GM13977 (cell line): ENCODE results near the gene ZAP70.
"Not testable (repeated sequence)": the region's sequence is repeated elsewhere in the genome, so short reads cannot be mapped to it uniquely, and the experiment has no call there.

Experiments
- DNase-seq: peaks from one replicate; pipeline ENCODE4 v3.0.0; 2012; ENCODE audit warnings: low spot score
- in situ Hi-C: fragments of 300-500 bp; cut with MboI; formaldehyde crosslinking; loops from one replicate; pipeline ENCODE4 v1.12.0; 2022; ENCODE audit warnings: low sequenced_read_pairs, low pct_unique_long_range_greater_than_20kb, mixed read lengths, inconsistent platforms; ENCODE audit not compliant: unreplicated experiment
- TF ChIP-seq, protein P1 (sequence below): IDR thresholded peaks from 2 replicates; pipeline ENCODE4 v1.5.1; 2012; ENCODE audit warnings: mild to moderate bottlenecking, control low read depth; ENCODE audit not compliant: insufficient read depth; ENCODE audit errors: extremely low read depth, missing control alignments

The ZAP70 gene

DNA sequence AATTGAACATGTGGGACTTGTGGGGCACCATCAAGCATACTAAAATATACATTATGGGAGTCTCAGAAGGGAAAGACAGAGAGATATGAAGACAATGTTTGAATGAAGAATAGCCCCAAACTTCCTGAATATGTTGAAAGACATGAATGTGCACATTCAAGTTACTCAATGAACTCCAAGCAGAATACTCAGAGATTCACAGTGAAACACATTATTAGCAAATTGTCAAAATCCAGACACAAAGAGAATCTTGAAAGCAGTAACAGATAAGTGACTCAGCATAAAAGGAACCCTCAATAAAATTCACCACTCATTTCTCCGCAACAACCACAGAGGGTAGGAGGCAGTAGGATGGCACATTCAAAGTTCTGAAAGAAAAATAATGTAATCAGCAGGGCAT lies 35.1 kb upstream of the ZAP70 start:
- in situ Hi-C loops = no loop called here
- TF ChIP-seq, protein P1, sequence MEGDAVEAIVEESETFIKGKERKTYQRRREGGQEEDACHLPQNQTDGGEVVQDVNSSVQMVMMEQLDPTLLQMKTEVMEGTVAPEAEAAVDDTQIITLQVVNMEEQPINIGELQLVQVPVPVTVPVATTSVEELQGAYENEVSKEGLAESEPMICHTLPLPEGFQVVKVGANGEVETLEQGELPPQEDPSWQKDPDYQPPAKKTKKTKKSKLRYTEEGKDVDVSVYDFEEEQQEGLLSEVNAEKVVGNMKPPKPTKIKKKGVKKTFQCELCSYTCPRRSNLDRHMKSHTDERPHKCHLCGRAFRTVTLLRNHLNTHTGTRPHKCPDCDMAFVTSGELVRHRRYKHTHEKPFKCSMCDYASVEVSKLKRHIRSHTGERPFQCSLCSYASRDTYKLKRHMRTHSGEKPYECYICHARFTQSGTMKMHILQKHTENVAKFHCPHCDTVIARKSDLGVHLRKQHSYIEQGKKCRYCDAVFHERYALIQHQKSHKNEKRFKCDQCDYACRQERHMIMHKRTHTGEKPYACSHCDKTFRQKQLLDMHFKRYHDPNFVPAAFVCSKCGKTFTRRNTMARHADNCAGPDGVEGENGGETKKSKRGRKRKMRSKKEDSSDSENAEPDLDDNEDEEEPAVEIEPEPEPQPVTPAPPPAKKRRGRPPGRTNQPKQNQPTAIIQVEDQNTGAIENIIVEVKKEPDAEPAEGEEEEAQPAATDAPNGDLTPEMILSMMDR = no peak
- DNase-seq = no peak

DNA sequence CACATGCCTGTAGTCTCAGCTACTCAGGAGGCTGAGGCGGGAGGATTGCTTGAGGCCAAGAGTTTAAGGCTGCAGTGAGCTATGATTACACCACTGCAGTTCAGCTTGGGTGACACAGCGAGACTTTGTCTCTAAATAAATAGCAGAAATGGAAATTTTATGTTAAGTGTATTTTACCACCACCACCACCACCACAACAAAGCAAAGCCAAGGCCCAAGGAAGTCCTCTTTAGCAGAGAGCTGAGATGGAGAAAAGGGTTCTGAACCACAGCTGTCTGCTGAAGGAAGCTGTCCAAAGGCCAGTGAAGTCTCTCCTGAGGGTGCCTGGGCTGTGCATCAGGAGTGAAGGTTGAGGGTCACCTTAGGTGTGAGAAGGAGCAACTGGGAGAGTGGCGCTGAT lies 26.1 kb upstream of the ZAP70 start:
- DNase-seq, in situ Hi-C loops: not testable (repeated sequence)

DNA sequence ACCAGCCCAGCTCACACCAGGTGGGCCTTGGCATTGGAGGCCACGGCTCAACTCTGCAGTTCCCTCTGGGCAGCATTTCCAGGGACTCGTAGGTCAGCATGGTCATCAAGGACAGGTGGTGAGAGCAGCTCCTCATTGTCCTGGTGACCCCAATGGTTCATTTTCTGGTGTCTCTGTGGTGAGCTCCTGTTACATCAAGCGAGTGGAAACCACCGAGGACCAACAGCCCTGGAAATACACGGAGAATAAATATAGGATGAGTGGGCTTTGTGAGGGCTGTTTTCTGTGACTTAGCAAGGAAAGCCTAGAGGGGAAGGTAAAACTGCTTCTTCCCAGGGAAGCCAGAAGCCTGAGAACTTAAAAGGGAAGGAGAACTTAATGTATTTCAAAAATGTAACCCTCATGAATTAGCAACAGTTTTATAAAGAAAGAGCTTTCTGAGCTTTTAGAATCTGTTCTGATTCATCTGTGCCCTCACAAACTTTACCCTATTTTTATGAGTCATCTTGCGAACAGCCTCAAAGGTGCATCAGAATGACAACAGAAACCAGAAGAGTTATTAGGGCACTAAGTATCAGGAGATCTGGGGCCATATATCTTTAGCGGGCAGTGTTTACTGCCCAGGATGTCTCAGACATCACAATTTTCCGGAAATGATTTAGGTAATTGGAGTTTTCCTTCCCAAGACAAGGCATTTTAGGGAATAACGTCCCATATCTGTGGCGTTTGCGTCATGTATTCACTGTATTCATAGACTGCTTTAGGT lies 25.1 kb upstream of the ZAP70 start:
- DNase-seq = peak; percentile 37
- in situ Hi-C loops = no loop called here
- TF ChIP-seq, protein P1 = no peak

DNA sequence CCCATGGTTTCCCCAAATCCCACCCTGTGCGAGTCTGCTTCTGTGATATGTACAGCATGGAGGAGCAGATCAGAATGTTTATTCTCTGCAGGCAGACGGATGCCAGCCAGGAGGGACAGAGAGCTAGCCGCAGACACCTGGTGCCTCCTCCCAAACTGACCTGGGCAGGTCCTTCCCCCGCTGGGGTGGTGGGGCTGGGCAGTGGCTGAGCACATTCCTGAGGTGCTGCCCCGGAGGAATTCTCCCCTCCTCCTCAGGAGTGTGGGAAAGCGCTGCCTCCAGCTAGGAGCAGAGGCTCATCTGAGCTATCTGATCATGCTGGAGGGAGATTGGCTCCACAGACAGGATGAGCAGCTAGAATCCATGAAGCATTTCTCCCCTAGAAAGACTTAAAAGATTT lies 22.2 kb upstream of the ZAP70 start:
- DNase-seq = no peak
- TF ChIP-seq, protein P1 = no peak
- in situ Hi-C loops = no loop called here

DNA sequence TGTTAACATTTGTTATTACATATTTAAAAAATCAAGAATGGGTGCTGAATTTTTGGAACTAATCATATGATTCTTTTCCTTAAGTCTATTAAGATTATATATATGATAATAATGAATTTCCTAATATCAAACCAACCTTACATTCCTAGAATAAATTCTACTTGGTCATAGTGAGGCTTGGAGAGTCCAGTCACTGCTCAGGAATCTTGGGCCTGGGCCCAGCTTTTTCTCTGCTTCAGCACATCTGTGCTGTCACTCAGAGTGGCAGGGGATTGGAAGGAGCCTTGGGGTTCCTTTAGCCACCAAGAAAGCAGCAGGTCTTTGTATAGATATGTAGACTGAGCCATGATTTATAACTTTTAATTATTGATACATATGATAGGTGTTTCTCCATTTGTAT lies 19.9 kb upstream of the ZAP70 start:
- TF ChIP-seq, protein P1 = no peak
- no peak for DNase-seq
- in situ Hi-C loops = no loop called here

DNA sequence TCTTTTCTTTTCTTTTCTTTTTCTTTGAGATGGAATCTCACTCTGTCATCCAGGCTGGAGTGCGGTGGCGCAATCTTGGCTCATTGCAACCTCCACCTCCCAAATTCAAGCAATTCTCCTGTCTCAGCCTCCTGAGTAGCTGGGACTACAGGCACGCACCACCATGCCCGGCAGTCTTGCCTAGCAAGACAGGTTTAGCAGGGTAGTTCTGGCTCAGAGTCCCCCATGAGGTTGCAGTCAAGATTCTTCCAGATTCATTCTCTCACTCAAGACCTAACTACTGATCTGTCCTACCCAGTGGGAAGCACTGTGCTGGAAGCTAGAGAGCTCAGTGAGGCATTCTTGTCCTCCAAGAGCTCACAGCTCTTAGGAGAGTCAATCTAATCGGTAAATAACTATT lies 17.6 kb upstream of the ZAP70 start:
- TF ChIP-seq, protein P1 = no peak
- no peak for DNase-seq
- in situ Hi-C loops = no loop called here

DNA sequence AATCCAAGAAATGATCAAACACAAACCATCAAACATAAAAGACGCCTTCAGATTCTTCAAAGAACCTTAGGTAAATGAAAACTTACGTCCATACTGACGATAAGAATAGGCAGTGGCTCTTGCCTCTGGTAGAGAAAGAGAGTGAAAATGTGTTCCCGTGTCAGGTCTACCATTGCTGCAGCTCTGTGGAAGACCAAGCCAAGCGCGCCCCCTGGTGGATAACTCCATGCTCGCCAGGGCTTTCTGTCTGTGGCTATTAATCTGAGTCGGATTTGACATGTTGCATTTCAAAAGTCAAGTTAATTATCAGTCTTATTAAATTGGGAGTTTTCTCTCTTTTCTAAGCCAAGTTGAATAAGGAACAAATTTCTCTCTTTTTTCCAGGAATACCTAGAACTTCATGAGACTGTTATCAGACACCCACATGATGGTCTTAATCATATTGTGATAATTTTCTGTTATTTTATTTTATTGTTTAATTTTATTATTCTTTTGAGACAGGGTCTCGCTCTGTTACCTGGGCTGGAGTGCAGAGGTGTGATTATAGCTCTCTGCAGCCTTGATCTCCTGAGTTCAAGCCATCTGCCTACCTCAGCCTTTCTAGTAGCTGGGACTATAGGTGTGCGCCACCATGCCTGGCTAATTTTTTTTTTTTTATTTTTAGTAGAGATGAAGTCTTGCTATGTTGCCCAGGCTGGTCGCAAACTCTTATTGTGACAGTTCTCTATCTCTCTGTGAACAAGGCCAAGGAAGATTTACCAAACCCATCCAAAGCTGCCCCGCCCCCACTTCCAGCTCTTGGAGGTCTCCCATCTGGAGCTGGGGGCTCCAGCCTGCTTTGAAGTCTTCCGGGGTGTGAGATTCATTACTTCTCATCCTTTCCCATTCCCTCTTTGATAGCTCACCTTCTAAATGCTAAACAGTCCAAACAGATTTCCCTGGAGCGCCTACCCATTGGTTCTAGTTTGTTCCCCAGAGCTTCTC lies 15.8 kb upstream of the ZAP70 start:
- in situ Hi-C loops = no loop called here
- DNase-seq = peak; percentile 80

More for the DNA sequence above, 15.8 kb upstream of the ZAP70 start:
- TF ChIP-seq, protein P1 = peak; percentile 88
